Neuron (in vitro differentiated cells): Measurements from ENCODE around the gene KLHL25.

Experiments
- H2AFZ ChIP-seq: one replicate; pipeline ENCODE4 v1.6.1; 2013; ENCODE audit warnings: low read depth, mild to moderate bottlenecking, inconsistent platforms, low read length, moderate library complexity
- H3K27me3 ChIP-seq: one replicate; pipeline ENCODE4 v1.6.1; 2013; ENCODE audit warnings: low read length; ENCODE audit not compliant: insufficient read depth
- H3K36me3 ChIP-seq: one replicate; pipeline ENCODE4 v1.6.1; 2013; ENCODE audit warnings: low read length; ENCODE audit not compliant: insufficient read depth
- H3K4me1 ChIP-seq: one replicate; pipeline ENCODE4 v1.6.1; 2013; ENCODE audit warnings: low read length; ENCODE audit not compliant: insufficient read depth
- H3K4me3 ChIP-seq: 2 replicates; pipeline ENCODE4 v1.5.1; 2013; ENCODE audit warnings: mild to moderate bottlenecking, low read length, moderate library complexity
- H3K9me3 ChIP-seq: one replicate; pipeline ENCODE4 v1.6.1; 2013; ENCODE audit warnings: low read length

KLHL25 gene

DNA sequence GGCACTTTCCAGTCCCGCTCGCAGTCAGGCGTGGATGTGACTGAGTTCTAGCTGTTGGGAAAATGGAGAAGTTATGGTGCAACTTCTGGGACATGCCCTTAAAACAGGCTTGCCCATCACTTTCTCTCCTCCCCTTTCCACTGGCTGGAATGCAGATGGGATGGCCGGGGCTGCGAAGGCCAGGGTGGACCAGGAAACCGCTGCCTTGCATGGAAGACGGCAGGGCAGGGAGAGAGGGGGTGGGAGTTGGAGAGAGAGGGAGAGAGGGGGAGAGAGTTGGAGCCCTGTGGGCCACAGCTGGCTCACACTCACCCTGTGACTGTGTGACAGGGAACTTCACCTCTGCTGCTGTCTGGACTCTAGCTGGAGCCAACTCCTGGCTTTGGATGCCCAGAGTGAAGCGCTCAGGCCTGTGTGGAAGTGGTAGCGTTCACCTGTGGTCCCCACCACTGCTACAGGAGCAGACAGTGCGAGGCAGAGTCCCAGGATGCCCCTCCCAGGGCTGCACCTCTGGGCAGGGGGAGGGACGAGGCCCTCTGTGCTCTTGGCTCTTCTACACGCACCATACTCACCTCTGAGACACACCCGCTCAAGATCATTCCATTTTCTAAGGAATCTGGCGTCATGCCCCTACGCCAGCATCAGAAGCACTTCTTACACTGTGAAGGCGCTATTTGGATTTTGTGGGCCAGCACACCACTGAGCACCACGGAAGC lies 36.6 kb downstream of the KLHL25 start:
- H2AFZ ChIP-seq = no peak overlapping the region
- peaks cover 56% of the 10 kb centered on the region for H3K36me3 ChIP-seq
- no peaks in the 10 kb centered on the region for H3K9me3 ChIP-seq
- no peaks in the 10 kb centered on the region for H3K27me3 ChIP-seq
- no peak overlapping the region for H3K4me3 ChIP-seq
- H3K4me1 ChIP-seq = peaks cover 11% of the 10 kb centered on the region

DNA sequence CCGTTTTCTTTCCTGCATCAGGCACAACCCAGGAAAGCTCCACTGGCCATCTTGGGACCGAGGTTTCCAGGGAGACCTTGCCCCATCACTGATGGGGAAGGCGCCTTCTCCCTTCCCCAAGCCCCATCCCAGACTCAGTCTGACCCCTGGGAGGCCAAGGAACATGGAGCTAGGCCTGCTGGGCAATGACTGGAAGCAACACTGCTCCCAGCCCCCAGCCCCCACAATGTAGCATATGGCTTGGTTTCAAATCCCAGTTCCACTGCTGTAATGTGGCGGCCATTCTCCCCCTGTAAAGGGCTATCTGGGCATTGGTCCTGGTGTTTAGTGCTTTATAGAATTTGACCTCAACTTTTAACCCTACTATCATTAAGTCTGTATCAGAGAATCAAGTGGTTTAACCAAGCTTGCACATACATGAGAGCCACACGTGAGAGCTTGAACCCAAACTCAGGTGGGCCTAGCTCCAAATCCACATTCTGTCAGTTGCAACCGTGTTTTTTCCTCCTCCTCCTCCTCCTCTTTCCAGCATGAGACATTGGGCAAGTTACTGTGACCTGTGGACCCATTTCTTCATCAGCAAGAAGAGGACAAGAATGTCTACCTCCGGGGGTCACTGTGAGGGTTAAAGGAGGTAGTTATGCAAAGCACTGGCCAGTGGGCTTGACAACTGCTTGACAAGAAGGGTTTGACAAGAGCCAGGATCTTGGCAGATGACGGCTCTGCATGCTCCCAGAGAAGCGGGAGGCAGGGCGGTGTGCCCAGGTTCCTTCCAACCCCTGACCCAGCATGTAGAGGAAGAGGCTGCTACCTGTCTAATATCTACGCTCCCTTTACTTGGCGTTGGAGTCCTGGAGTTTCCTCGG lies 37.4 kb downstream of the KLHL25 start:
- Histone ChIP-seq H3K4me1 (peaks cover 18% of the 10 kb centered on the region), H3K36me3 (peaks cover 48% of the 10 kb centered on the region)

DNA sequence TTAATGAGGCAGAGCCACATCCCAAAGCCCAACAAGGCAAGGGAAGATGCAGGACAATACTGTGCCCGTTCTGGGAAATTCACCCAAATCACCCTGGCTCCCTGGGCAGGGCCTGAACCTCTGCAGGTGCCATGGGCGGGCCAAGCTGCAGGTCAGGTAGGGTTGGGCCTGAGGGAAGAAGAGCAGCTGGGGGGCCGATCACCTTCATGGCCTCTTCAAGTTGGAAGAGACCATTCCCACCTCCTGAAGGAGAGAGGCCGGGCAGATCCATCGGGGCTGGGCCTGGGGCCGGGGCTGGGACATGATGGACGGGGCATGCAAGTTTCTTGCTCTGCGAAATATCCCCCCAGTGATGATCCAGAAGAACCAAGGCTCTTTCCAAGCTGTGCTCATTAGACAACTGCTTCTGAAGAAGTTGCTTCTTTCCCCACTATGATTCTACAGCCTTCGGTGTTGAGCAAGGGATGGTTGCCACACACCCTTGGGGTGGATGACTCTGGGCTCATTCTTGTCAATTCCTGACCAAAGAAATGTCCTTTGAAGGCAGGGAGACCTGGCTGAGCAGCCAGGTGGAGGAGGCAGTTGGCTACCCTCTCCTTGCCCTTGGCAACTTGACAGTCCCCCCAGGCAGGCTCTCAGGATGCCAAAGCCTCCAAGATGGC lies 38.2 kb downstream of the KLHL25 start:
- Histone ChIP-seq H3K27me3 (no peaks in the 10 kb centered on the region), H3K9me3 (no peaks in the 10 kb centered on the region), H3K4me3 (no peak overlapping the region), H3K36me3 (peaks cover 40% of the 10 kb centered on the region), H2AFZ (no peak overlapping the region), H3K4me1 (peaks cover 26% of the 10 kb centered on the region)

More for the DNA sequence above, 37.4 kb downstream of the KLHL25 start:
- Histone ChIP-seq H3K4me3 (no peak overlapping the region), H3K27me3 (no peaks in the 10 kb centered on the region), H3K9me3 (no peaks in the 10 kb centered on the region), H2AFZ (no peak overlapping the region)

DNA sequence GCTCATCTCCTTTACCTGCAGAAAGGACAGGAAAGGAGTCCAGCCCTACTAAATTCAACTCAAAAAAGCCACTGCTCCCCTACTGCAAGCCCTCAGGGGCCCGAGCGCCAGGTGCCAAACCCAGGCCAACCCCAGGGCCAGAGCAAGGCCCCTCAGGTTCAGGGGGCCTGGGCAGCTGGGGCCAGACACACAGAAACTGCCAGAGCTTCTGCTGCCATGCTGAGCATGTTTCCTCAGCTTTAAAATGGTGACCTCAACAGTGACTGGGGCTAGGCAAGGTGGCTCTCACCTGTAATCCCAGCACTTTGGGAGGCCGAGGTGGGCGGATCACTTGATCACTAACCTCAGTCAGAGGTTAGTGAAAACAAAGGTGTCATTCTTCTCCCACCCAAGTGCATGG lies 38.8 kb downstream of the KLHL25 start:
- H3K4me3 ChIP-seq = no peak overlapping the region
- no peaks in the 10 kb centered on the region for H3K27me3 ChIP-seq
- peaks cover 31% of the 10 kb centered on the region for H3K4me1 ChIP-seq
- no peaks in the 10 kb centered on the region for H3K9me3 ChIP-seq
- peaks cover 35% of the 10 kb centered on the region for H3K36me3 ChIP-seq
- H2AFZ ChIP-seq = no peak overlapping the region

DNA sequence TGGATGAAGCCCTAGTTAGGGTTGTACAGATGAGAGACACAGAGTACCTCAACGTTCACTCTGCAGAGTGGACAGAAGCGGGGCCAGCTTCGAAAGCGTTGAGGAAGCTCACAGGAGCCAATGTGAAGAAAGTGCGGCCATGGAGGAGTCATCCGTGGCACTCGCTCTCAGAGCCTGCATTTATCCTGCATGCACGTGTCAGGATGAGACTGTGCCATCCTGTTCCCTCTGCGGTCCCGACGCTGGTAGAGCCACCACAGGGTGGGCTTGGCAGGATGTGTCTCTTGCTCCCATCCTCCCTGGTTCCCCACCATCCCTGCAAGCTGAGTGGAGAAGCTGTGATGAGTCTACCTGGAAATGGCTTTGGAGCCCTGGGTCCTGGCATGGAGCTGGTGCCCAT lies 39.3 kb downstream of the KLHL25 start:
- Histone ChIP-seq H3K4me3 (no peak overlapping the region), H2AFZ (no peak overlapping the region), H3K9me3 (no peaks in the 10 kb centered on the region), H3K27me3 (no peaks in the 10 kb centered on the region), H3K4me1 (peaks cover 36% of the 10 kb centered on the region), H3K36me3 (peaks cover 30% of the 10 kb centered on the region)

DNA sequence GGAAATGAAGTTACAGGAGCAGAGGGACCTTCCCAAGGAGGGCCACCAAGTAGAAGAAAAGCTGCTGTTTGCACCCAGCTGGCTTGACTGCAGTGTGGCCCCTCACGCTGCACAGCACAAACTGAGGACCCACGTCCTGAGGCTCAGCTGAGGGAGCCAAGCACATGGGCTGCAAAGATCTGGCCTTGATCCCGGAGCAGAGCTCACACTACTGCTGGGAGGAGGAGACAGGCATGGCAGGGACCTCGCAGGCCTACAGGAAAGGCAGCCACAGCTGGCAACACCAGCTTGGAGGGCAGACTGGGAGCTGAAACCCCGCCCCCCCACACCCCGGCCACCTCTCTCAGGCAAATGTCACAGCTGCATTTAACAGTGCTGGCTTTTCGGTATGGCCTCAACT lies 39.7 kb downstream of the KLHL25 start:
- Histone ChIP-seq H3K36me3 (peaks cover 26% of the 10 kb centered on the region), H3K4me1 (peaks cover 40% of the 10 kb centered on the region), H3K9me3 (no peaks in the 10 kb centered on the region), H3K27me3 (no peaks in the 10 kb centered on the region), H3K4me3 (no peak overlapping the region), H2AFZ (no peak overlapping the region)

DNA sequence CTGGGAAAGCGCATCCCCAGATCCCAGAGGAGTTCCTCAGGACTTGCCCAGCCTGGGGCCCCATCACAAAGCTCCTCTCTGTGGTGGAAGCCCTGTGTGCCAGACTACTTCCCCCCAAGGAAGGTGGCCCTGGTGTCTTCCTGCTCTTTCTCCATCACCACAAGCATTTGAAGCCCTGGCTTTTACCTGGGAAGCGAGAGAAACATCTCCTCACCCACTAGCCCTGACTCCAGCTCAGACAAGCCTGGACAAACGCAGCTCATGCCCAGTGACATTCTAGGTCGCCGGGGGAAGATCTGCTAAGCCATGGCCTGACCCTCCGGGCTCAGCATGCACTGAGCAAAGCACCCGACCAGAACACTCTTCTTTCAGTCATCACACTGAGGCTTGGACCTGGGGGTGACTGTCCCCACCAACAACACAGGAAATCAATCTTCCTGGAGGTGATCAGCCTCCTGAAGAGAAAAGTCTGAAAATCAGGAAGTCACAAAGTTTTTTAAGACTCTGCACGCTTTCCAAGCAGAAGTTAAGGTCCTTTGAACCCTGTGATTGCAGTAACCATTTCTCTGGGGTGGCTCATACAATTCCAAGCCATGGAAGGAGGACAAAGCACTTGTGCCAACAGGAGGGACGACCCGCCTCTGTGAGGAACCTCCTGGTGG lies 40.8 kb downstream of the KLHL25 start:
- Histone ChIP-seq H3K36me3 (peaks cover 17% of the 10 kb centered on the region), H3K4me1 (peaks cover 51% of the 10 kb centered on the region)

DNA sequence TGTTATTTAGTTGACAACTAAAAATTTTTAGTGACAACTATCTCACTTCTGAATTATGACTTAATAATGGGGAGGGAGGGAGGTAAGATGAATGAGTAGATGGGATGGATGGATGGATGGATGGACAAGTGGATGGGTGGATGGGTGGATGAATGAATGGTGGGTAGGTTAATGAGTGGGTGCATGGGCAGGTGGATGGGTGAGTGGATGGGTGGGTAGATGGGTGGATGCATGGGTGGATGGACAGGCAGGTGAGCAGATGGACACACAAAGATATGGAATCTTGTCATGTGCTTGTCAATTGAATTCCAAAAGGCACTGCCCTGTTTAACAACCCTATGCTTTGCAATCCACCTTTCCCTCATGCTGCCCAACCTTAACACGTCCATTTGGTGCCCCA lies 41.5 kb downstream of the KLHL25 start:
- H3K4me1 ChIP-seq = peaks cover 58% of the 10 kb centered on the region
- H3K9me3 ChIP-seq = no peaks in the 10 kb centered on the region
- H2AFZ ChIP-seq = no peak overlapping the region
- peaks cover 17% of the 10 kb centered on the region for H3K36me3 ChIP-seq
- H3K4me3 ChIP-seq = no peak overlapping the region
- no peaks in the 10 kb centered on the region for H3K27me3 ChIP-seq

More for the DNA sequence above, 40.8 kb downstream of the KLHL25 start:
- Histone ChIP-seq H3K27me3 (no peaks in the 10 kb centered on the region), H3K4me3 (no peak overlapping the region), H3K9me3 (no peaks in the 10 kb centered on the region), H2AFZ (no peak overlapping the region)

DNA sequence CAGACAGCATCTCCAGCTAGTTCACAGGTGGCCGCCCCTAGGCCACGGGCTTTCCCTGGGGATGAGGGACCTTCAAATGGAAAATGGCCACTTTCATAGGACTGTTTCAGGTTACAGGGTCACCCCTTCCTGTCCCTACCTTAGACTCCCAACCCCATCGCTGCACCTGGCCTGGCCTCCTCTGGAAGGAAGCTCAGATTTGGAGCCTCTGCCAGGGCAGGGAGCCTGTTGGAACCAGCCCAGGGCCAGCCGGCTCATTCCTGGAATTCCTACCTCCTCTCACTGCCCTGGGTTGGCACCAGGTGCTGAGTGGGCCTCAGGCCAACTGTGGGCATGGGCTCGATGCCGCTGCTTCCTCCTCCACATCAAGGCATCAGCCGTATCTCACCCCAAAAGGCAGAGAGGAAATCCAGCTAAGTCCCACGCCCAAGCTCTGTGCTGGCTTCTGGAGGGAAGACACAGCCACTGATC lies 42.2 kb downstream of the KLHL25 start:
- Histone ChIP-seq H3K36me3 (peaks cover 20% of the 10 kb centered on the region), H2AFZ (no peak overlapping the region), H3K4me1 (peaks cover 60% of the 10 kb centered on the region), H3K9me3 (no peaks in the 10 kb centered on the region), H3K4me3 (no peak overlapping the region), H3K27me3 (no peaks in the 10 kb centered on the region)

DNA sequence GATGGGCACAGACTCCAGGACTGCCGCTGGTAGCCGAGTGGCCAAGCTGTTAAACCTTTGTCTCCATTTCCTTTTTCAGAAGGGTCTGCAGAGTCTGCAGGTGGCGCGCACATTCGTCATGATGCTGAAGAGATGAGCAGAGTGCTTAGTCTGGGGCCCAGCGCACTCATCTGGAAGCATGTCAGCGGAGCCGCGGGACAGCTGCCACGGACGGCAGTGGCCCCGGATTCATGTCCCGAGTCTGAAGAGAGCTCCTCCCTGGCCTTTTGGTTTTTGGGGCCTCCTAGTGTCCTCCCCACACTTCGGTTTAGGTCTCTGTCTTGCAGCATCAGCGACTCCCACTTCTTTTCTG lies 42.6 kb downstream of the KLHL25 start:
- H3K4me1 ChIP-seq = peaks cover 62% of the 10 kb centered on the region
- H3K9me3 ChIP-seq = no peaks in the 10 kb centered on the region
- no peaks in the 10 kb centered on the region for H3K27me3 ChIP-seq
- H3K36me3 ChIP-seq = peaks cover 24% of the 10 kb centered on the region
- H2AFZ ChIP-seq = no peak overlapping the region
- peak overlapping the region; percentile 17 for H3K4me3 ChIP-seq

DNA sequence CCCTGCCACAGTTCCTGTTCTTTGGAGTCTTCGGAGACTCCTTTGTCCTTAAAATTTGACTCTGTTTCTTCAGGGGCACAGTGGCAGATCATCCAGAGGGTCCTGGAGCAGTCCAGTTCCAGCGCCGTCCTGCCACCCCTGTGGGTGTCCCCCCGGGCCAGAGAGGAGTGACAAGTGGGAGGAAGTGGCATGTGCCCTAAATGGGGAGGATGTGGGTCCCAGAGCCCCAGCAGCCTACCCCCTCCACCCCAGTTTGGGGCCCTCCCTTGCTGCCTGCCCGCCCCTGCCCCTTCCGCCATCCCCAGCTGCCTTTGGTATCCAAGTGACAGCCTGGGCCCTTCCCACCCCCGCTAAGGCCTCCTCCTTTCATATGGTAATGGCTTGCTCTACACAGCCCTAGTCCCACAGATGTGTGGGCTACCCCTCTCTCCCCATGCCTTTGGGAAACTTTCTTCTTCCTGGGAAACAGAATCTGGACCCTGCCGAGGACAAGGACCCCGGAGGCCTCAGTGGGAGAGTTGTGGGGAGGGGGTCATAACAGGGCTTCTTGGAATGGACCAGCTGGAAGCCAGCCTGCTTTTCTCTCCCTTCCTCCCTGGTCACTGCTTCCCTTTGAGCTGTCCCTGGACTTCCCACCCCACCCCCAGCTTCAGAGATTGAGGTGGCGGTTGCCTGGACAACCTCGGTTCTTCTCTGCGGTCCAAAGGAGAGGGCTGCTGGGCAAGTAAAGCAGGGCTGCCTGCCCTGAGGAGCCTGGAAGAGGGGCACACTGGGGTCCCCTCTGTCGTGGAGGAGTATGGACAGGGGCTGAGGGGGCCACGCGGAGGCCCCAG lies 43.2 kb downstream of the KLHL25 start:
- Histone ChIP-seq H3K4me3 (peak overlapping the region; percentile 17), H3K4me1 (peaks cover 67% of the 10 kb centered on the region), H2AFZ (no peak overlapping the region), H3K27me3 (no peaks in the 10 kb centered on the region), H3K9me3 (no peaks in the 10 kb centered on the region), H3K36me3 (peaks cover 27% of the 10 kb centered on the region)
